GM21390 (cell line): ENCODE measurements around the gene NCOA7.

ENCODE experiments used
- ATAC-seq: cut with Tn5 transposase; IDR thresholded peaks from one replicate; pipeline ENCODE4 v1.9.1; 2021; ENCODE audit not compliant: unreplicated experiment

Gene NCOA7

DNA sequence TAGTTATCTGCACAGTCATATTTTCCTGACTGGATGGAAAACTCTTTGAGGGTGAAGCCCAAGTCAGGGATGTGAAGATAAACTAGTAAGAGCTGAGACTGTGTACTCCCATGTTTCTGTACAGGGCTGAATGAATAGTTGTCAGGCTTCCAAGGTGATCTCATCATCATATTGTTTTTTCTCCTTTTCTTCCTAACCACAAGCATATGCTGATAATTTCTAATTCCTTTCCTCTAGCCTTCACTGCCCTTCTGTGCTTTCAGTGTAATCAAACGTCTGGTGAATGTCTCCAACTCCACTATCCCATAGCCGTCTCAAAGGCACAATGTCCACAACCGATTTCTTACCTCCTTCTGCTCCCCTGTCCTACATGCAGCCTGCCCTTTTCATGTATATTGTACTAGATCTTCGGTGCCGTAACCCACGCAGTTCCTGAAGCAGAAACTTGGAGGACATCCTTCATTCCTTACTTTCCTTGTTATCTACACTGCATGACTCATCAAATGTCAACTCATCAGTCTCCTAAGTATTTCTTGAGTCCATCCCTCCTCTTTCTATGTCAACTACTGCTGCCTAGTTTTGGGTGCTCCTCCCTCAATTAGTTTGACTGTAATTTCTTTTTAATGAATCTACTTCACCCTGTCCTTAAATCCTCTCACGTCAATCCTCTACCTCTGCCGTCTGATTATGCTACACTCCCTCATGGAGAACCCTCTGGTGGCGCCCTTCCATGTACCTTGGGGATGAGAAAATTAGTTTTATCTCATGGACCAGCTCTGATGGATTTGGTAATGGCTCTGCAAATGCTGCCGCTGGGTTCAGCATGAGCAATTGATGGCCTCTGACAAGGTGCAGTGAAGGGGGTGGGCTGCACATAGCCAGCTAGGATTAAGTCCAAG lies 21.9 kb downstream of the NCOA7 start:
- ATAC-seq: no peak

DNA sequence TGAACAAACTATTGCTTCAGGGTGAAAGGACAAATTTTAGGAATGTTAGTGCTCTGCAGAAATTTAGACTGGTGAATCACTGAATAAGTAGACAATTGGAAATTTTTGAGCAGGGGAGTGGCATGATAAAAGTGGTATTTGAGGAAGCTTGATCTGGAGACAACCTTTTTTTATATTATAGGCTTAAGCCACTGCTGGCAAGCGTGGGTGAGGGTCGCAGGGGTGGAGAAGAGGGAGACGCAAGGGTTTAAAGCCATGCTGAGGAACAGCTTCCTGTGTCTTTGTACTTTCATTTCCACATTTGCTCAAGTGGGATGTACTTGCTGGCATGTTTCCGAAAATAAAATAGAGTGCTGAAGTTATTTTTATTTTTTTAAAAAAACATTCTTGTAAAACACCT lies 23.7 kb downstream of the NCOA7 start:
- ATAC-seq: no peak

DNA sequence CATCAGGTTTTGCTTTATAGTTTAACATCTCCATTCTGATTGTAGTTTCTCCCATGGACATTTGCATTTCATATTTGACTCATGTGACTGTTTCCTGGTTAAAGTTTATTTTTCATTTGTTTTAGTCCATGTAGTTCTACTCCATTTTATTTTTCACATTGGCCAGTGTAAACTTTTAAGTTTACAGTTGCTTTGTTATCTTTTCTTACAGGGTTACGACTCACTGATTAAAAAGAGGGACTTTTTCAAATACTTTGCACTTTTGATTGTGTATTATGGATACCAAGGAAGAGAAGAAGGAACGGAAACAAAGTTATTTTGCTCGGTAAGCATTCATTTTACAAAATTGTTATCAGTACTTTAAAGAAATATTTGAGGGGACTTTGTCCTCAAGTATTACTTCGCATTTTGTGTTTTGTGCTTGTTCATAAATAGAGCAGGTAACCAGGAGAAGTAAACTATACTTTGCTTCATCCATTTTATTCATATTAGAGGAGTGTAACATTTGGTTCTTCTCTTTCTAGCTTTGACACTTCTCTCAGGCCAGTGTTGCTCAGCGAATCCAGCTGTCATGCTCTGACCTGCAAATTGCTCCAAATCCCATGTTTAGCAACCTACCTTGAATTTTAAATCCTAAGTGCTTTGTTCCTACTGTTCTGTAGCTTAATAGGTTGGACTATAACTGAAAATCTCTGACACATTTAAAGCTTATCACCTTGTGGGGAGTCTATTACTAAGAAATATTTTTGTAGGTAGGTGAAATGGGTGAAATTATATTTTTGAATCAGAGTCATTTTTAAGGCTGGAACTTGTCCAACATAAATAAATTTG lies 24.5 kb downstream of the NCOA7 start:
- ATAC-seq: no peak

DNA sequence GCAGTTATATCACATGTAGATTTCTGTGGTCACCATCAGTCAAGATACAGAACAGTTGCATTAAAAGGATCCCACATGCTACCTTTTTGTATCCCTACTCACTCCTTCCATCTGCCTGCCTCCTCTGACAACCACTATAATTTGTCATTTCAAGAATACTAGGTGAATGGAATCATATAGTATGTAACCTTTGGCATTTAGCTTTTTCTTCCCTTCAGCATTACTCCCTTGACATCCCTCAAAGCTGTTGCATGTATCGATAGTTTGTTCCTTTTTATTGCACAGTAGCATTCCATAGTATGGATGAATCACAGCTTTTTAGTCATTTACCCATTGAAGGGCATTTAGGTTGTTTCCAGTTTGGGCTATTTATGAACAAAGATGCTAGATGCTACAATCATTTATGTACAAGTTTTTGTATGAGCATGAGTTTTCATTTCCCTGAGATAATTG lies 26.1 kb downstream of the NCOA7 start:
- ATAC-seq: no peak

DNA sequence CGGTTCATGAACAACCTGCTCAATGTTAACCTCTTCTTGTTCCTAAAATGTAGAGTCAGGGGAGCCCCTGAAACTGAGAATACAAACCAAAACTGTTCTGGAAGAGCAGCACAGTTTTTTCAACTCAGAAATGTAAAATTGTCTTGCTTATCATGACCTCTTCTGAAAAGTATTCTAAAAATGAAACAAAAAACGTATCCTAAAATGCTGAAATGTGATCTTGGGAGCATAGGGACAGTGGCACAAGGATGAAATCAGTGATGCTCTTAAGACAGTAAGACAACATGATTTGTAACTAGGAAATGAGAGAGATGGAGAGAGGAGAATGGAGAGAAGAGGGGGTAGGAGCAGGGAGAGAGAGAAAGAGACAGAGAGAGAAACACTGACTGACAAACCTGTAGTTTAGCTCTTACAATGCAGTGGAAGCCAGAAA lies 27.5 kb downstream of the NCOA7 start:
- peak; percentile 58 for ATAC-seq

DNA sequence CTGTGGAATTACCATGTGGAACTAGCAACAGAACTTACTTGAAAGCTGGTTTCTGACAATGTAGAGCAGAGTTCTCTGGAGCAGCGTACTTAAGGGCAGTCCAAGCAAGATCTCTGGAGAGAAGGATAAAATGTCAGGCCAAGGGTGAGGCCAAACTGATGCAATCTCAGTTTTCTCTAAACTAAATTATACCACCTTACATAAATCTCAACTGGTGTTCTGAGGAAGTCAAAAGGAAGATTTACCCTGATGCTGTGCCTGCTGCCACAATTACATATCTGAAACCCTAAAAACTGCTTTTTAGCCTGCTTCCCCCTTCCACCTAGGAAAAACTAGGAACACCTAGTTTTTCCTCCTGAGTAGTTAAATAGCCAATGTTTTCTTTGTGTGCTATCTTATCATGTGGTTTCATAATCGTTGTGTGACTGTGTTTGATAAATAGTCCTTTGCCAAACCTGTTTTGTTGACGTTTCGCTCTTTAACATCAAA lies 28.1 kb downstream of the NCOA7 start:
- ATAC-seq: no peak

DNA sequence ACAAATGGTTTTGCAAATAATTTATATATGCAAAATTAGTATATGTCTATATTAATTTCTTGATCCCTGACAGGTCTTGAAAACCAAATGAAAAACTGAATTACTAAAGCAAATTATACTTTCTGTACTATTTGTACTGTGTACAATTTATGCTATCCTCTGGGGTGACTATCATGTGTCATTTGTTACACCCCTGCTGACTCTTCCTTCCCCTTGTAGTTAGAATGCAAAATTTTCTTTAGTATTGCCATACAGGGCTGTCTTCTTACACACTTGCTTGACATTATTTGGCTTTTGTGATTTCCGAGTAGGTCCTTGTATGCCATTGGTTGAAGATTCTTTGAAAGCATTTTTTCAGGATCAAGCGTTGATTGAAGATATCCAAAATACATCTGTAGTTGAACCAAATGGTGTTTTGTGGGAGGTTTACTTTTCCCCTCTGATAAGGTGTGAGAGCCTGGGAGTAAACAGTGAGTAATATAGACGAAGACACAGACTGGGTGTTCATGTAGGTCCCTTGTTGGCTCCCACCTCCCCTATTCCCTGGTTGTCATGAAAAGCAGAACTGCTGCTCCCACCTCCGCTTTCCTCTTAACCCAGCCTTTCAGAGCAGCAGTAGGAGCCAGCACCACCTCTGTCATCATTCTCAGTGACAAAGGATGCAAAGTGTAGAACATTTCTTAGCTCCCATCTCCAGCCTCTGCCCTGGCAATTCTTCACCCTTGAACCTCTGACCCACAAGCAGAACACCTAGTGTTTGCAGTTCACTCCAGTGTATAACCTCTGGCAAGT lies 29.0 kb downstream of the NCOA7 start:
- ATAC-seq: no peak

DNA sequence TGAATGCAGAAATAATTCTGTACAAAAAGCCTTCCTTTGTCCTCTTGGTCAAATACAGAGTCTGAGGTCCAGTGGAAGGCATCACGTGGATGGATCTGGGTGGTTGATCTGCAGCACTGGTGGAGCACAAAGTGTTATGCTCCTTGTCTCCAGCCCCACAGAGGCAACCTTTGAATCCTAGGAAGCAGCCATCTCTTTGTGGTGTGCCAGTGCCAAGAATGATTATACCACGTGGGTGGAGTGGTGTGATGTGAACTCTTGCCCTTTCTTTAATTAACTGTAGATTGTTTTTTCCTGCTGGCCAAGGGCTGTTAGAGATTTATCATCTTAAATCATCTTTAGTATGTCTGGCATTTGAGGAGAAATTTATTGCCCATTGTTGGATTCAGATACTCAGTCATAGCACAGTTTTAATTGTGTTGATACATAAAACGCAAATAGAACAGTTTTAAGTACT lies 31.1 kb downstream of the NCOA7 start:
- ATAC-seq: no peak

DNA sequence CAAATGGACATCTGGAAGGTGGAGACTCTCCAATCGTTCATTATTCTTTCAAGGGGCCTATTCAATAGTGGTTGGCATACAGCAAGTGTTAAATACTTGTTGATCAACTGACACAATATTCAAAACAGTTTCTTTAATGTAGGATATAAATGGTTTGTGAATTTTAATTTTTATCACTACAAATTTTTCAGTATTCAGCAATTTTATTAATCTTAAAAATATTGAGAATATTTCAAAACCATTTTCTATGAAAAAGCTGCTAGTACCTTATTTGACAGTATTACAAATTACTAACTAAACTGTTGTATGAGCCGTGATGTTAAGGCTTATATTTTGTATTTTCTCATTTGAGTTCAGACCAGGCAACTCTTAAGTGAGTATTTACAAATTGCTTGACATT lies 32.4 kb downstream of the NCOA7 start:
- no peak for ATAC-seq

DNA sequence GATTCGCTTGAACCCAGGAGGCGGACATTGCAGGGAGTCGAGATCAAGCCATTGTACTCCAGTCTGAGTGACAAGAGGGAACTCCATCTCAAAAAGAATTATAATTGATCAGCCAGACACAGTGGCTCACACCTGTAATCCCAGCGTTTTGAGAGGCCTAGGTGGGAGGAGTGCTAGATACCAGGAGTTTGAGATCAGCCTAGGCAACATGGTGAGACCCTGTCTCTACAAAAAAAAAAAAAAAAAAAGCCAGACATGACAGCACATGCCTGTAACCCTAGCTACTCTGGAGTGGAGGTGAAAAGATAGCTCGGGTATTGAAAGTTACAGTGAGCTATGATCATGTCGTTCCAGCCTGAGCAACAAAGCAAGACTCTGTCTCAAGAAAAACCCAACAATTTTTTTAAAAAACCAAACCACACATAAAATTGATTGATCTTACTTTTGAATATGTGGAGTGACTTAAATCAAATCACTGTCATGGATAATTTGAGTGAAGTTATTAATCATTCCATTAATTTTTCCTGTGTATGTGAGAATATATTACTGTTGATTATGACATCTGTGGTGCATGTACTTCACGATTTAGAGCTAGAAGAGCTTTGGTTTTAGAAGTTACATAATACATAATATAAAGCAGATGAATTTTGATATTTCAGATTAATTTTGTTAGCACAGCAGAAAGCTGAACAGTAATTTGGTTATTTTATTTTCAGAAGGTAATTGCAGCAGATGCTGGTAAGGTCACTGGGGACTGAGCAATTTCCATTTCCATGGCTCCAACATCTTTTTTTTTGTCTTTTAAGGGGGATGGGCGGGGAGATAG lies 34.4 kb downstream of the NCOA7 start:
- no peak for ATAC-seq

DNA sequence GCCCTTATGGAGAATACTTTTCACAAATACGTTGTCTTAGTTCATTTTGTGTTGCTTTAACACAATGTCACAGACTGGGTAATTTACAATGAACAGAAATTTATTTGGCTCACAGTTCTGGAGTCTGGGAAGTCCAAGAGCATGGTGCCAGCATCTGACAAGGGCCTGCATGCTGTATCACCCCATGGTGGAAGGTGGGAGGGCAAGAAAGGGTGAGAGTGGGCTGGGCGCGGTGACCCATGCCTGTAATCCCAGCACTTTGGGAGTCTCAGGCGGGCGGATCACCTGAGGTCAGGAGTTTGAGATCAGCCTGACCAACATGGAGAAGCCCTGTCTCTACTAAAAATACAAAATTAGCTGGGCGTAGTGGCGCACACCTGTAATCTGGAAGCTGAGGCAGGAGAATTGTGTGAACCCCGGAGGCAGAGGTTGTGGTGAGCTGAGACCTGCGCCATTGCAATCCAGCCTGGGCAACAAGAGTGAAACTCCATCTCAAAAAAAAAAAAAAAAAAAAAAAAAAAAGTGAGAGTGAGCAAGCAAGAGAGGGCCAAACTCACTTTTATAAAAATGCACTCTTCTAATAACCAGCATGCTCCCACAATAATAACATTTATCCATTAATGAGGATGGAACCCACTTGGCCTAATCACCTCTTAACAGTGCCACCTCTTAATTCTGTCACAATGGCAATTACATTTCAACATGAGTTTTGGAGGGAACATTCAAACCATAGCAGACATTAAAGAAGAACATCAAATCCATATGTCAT lies 36.1 kb downstream of the NCOA7 start:
- ATAC-seq: no peak

DNA sequence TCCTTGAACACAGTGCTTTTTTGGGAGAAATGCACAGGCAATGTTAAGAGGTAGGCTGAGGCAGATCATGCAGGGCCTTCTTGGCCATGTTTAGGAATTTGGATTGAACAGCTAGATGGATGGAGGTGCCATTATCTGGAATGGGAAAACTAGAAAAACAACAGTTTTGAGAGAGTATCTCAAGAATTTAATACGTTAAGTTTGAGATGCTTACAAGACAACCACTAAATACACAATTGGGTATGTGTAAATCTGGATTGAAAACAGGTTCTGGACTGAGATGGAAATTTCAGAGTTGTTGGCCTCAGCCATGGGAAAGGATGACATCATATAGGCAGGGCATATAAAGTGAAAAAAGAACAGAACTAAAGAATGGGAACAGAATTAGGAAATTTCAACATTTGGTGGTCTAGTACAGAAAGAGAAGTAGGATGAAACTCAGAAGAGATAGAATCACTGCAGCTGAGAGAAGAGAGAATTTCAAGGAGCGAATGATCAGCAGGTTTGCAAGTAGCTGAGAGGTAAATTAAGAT lies 37.1 kb downstream of the NCOA7 start:
- ATAC-seq: no peak

DNA sequence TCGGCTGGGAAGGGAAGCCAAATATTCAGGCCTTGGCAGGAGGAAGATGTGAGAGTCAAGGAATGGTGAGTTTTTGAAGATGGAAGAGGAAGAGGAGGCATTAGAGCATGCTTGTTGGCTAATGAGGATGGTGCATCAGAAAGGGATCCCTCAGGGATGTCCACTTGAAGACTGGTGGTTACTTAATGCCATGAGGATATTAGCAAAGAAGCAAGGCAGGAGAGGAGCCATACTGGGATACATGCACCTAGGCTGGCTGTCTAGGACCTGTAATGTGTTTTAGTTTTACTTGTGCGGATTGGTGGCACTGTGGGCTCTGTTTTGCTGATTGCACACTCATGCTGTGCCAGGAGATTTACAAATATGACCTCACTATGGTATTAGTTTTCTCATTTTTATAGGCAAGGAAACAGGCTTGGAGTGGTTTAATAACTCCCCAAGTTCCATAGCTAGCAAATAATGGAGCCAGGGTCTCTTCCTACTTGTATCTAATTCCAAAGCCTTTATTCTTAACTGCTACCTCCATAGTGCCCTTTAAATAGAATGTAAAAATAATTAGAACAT lies 37.8 kb downstream of the NCOA7 start:
- no peak for ATAC-seq

DNA sequence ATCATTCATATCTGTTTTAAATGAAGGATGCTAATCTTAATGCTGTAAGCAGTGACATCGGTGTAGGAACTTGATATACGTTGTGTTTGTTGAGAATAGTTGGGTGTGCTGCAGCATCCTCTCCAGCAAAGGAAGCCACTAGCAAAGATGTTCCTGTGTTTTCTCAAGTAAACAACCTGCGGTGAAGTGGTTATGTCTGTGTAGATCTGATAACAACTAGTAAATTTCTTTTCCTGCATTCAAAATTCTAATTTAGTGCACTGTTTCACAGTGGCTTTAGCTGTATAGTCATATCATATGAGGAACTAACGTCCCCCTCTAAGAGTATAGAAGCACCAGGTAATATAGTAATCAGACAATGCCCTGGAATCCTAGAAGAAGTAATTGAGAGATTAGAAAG lies 38.7 kb downstream of the NCOA7 start:
- peak; percentile 32 for ATAC-seq

DNA sequence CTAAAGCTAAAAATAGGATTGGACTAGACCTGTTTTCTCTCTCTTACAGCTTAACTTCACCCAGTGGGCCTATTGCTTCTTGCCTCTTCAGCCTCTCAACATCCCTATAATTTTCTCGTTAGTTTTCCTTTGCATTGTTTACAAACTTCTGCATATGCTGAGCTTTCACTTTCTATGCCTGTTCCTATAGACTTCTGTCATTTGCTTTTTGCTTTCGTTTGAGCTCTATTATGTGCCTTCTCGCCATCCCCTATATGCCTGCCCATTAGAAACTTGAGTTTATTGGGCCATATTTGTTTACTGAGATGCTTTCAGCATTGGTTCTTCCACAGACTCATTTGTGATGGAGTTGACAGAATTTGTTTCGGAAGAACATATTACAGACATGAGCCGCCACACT lies 40.9 kb downstream of the NCOA7 start:
- ATAC-seq: no peak

DNA sequence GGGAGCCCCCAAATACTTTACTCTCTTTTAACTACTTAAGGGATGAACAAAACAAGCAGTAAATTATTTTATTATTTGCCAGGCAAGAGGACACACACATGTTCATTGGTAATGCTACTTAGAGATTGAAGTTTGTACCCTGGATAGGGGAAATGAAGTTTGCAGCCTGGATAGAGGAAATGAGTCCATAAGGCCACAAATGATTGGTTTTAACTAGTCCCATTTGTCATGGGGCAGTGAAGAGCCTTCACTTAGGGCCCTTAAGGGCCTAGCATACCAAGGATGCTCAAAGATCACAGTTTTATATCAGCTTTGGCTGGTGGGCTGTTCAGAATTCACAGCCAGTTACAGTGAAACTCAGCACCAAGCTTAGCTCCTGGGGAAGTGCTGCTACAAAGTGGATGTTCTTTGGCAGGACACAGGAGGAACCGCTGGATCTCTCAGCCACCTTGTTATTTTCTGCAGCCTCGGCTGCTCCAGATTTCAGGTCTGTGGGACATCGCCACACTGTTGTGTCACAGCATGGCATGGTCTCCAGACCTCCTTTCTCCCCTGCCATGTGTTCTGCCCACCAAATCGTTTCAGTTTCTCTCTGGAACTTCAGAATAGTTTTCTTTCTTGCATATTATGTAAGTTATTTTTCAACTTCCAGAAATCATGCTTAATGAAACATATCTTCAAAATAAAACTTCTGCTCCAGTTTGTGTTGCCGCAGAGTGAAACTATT lies 41.8 kb downstream of the NCOA7 start:
- ATAC-seq: no peak

DNA sequence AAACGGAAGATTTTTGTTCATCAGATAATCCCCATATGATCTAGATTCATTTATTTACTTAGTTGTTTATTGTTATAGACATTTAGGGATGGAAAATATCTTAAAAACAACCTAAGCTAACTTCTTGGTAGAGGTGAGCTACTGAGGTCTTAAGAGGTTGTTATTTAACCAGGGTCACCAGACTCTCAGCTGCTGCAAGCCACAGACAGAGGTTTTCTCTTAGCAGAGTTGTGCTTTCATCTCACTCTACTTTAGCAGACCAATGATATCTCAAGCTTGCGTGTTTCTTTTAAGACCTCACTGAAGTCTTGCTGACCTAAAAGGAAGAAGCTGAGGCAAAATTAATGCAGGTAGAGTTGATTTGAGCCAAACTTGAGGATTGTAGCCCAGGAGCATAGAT lies 43.6 kb downstream of the NCOA7 start:
- ATAC-seq: peak; percentile 67

DNA sequence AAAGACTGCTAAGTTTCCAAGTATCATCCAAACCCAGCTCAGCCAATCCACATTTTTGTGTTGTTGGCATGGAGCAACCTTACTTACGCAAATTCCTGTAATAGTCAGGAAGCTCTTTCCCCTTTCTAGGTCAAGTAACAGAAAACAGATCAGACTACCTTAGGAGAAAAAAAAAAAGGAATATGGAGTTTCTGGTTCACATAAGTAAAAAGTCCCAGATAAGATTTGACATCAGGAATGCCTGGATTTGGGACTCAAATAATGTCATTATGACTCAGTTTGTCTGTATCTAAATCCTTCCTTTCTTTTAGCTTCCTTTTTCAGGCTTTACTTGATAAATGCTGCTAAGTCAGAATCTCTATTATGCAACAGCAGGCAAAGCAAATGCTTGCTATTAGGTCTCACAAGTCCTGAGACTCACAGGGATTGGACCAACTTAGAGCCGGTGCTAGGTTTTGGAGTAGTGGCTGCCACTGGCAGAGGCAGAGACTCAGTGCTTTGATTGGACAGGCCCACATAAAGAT lies 44.5 kb downstream of the NCOA7 start:
- no peak for ATAC-seq
